GM19468 (cell line): ENCODE data around the gene PRRT4.

ENCODE experiments used
- ATAC-seq: cut with Tn5 transposase; IDR thresholded peaks from one replicate; pipeline ENCODE4 v1.9.1; 2021; ENCODE audit warnings: mild to moderate bottlenecking, moderate library complexity, moderate number of reproducible peaks; ENCODE audit not compliant: unreplicated experiment; ENCODE audit errors: extremely low read depth

Gene PRRT4

DNA sequence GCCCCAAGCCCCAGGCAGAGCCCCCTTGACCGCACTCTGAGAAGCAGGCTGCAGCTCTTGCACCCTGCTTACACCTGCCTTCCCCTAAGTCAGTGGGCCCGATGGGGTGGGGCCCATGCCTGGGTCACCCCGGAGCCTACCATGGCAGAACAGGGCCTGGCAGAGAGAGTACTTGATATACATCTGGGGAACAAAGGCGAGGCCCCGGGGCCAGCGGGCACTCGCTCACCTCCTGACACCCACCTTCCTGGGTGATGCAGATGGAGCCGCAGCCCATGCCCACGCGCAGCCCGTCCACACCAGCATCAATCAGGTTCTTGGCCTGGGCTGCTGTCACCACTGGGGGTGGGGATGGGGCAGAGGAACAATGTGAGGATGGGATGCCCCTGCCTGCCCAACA is 34.9 kb upstream of the PRRT4 start:
- no peak for ATAC-seq

DNA sequence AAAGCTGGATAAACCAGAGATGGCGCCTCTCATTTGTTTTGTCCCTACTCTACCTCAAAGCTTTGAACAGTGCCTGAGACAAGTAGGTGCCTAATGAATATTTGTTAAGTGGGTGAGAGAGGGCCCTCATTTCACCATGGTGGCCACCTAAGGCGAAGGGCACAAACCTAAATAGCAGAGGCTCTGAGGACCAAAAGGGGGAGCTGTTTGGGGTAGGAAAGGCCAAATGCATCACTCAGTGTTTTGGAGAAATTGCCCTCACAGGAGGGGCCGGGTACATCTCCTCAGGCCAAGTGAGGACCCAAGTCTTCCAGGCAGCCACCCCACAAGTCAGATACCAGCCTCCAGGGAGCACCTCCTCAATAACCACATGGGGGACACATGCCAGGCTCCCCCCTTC is 34.3 kb upstream of the PRRT4 start:
- ATAC-seq: no peak

DNA sequence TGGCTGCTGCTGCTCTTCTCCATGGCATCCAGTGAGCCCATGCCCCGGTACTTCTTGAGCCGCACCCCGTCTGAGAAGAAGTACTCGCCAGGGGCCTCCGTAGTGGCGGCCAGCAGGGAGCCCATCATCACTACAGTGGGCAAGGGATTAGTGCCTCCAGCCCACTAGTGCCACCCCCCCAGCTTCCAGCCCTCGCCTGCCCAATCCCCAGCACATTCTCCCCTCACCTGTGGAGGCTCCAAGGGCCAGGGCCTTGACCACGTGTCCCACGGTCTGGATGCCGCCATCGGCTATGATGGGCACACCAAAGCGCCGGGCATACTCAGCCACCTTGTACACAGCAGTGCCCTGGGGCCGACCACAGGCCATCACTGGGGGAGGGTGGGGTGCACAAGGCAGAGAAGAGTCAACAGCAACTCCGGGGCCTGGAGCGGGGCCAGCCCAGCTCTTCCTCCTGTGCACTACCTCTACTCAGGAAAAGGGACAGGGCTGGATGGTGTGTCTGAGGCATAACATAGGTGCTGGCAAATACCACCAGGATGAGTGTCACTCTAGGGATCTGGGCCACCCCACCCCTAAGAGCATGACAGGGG is 33.5 kb upstream of the PRRT4 start:
- ATAC-seq: no peak

DNA sequence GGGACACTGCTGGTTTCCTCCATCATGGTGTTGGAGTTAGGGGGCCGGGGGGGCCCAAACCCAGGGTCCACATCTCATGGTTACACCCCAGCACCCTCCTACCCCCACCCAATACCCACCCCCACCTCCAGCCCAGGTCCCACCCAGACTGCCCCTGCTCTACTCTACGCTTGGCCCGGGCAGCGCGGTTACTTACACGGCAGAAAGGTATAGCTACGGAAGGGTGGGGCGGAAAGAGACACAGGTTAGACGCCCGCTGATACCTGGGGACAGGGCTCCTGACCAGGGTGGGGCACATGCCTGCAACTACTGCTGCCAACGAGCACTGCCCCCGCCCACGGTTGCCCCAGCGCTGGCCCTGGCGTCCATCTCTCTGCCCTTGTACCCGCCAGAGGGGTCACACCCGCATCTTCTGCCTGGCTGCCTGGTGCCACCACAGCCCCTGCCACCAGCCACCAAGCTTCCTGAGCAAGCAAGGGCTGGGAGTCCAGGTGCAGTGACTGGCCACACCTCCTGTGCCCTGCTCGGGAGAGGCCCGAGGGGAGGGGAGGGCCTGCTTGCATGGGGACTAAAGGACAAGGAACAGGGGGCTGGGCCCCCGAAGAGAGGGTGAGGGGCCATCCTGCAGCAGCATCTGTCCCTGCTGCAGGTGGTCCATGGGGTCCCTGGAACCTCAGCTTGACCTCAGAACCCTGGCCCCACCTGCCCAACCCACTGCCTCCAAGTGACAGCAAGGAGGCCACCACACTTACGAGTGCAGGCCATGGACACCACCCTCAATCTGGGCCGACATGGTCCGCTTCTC is 32.2 kb upstream of the PRRT4 start:
- ATAC-seq: no peak

DNA sequence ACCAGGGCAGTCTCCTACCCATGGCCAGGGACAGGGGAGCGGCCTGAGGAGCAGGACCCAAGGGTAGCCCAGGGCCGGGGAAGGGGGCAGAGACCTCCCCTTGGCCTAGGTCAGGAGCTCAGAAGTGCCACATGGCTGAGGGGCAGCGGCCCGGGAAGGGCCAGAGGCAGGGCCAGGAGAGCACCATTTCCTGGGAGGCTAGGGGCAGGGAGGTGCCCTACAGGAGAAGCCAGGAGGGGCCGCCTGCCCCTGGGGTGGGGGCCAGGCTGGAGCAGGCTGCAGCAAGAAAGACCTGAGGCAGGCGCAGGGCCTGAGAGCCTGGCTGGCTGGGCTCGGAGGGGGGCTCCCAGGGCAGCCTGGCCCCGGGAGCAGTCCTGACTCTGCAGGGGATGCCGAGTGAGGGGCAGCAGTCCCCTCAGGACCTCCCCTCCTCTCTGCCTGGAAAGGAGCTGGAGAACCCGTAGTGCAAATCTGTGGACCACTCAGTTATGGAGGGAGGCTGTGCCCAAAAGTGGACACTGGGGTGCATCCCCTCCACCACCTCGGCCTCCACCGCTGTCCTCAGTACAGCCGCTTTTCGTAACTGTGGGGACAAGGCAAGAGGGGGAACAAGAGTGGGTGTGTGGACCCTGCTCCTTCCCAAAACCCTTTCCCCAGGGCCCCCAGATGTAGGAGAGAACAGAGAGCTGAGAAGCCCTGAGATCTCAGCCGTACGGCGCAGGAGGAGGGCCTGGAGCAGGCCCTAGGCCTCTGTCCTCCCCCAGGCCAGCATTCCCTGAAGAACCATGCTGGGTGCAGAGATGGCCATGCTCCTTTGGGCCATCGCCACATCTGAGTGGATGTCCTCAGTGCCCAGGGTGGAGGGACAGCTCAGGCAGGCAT is 31.2 kb upstream of the PRRT4 start:
- no peak for ATAC-seq

DNA sequence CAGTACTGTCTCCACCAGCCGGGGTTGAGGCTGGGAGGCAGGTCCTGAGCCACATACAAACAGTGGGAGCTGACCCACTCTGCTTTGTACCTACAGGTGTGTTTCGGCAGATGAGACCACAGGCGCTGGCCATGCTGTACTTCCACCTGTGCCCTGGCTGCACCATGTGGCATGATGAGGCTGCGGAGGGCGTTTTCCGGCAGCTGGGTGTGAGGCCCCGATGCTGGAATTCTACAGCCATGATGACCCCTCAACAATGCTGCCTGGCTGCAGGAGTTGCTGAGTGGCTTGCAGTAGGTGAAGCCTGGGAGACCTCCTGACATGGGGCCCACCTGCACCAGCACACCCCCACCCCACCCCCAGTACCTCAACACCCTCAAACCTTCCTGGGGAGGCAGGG is 30.3 kb upstream of the PRRT4 start:
- ATAC-seq: no peak

DNA sequence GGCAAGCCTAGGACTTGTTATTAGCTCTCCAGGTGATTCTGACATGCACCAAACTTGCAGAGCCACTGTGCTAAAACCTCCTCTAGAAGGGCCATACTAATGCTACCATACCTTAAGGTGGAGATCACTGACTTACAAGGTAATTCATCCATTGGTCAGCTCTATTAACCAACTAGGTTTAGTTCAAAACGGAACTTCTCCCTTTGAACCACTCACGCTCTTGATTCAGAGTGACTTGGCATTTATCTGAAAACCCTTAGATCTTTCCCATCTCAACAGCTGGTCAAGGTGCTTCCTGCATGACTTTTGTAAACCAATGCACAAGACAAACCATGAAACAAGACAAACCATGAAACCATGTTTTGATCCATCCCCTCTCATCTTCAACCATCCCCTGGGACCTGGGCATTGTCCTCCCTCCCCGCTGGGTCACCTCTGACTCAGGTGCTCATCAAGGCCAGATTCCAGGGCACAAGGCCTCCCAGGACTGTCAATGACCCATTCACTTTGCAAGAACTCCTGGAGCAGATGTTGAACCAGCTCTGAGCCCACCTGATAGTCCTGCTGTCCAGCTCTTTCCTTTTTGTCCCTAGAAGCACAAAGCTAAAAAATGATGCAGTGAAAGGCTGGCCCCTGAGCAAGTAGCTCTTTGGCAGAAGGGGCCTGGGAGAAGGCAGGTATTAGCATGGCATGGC is 29.5 kb upstream of the PRRT4 start:
- ATAC-seq: no peak

DNA sequence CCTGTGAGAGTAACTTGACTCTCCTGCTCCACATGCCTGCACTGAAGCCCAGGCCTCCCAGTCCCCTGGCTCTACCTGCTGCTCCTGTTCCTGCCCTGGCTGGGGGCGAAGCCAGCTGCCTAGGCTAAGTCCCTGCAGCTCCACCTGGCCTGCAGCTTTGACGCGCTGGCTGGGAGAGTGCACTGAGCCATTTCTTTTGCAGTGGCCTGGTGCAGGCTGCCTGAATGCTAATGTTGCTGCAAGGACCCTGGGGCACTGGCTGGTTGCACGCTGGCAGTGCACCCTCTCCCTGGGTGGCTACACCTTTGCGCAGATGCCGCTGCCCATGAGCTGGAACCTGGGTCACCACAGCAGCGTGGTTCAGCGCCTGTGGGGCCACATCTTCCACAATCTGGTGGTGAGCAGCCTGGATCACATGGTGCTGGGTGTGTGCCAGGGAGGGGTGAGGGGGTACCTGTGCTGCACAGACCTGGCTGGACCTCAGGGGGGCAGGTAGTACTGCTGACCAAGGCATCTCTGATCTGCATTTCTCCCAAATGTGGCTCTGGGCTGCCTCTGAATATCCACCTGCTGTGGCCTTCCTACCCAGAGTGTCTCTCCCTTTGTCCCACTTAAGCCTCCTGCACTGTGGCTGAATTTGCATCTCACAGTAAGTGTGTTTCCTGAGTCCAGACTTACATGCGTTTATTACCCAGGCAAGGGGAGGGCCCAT is 28.3 kb upstream of the PRRT4 start:
- no peak for ATAC-seq

DNA sequence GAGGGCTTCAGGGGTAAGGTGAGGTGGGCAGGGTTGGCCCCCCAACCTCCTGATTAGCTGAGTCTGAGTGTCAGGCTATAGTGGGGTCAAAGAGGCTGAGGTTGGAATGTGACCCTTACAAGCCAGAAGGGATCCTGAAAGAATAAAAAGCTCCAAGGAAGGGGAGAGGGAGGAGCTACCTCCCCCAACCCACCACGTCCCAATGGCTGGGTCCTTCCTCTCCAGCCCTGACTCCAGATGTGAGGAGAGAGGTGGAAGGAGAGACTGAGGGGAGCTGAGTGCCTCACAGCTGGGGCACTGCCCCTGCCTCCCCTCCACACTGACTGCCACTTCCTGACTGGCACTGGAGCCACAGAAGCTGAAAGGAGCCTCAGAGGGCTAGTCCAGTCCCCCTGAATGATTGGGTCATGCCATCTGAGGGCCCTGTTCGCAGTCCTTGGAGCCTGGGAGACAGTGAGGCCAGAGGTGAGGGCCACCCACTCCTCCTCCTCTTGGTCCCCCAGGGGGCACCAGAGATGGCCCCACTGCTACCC is 27.7 kb upstream of the PRRT4 start:
- ATAC-seq: no peak

DNA sequence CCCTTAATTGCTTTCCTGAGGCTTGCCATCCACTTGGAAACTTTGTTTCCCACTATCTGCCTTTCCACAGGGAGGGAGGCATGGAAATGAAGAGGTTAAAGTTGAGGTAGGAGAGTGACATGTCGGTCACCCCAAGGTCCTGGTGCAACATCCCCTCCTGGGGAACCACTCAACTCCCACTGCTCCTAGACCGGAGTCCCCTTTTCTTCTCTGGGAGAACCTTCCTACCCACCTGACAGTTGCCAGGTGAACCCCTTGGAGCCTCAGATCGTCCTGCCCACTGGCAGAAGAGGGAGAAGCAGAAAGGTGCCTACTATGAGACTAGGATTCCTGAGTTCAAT is 26.6 kb upstream of the PRRT4 start:
- ATAC-seq: no peak

DNA sequence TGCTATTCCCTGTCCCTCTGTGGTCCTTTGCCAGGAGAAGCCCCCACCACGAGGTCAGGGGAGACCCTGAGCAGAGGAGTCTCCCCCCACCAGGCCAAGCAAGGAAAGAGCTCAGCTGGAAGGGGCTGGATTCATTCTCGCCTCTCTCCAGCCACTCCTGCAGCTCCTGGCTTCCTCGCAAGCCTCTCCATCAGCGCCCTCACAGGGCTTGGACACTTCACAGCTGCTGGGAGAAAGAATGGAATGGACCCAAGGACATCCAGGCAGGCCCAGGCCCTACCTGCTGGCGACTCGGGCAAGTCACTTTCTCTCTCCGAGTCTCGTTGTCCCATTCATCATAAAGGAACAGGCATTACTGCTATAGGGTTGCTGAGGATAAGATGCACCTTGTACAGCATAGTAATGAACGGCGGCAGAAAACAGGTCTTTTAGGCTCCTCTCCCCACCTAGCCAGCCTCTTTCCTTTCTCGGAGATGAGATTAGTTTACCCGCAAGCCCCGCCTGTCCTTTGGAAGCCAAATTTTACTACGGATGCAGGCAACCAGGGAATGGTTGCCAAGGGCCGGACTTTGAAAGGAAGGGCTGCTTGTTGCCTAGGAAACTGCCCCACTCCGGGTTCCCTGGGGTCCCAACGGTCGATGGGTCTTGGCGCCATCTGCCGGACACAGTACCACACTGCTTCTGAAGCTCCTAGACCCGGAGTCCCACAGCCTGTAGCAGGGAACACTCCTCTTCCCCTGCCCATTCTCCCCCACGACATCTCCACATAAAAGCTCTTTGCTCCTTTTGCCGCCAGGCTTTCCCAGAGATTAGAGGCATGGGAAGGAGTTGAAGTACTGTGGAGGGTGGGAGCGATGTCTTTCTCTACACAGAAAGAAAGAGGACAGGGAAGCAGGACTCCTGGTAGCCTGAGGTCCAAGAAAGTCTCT is 26.0 kb upstream of the PRRT4 start:
- no peak for ATAC-seq

DNA sequence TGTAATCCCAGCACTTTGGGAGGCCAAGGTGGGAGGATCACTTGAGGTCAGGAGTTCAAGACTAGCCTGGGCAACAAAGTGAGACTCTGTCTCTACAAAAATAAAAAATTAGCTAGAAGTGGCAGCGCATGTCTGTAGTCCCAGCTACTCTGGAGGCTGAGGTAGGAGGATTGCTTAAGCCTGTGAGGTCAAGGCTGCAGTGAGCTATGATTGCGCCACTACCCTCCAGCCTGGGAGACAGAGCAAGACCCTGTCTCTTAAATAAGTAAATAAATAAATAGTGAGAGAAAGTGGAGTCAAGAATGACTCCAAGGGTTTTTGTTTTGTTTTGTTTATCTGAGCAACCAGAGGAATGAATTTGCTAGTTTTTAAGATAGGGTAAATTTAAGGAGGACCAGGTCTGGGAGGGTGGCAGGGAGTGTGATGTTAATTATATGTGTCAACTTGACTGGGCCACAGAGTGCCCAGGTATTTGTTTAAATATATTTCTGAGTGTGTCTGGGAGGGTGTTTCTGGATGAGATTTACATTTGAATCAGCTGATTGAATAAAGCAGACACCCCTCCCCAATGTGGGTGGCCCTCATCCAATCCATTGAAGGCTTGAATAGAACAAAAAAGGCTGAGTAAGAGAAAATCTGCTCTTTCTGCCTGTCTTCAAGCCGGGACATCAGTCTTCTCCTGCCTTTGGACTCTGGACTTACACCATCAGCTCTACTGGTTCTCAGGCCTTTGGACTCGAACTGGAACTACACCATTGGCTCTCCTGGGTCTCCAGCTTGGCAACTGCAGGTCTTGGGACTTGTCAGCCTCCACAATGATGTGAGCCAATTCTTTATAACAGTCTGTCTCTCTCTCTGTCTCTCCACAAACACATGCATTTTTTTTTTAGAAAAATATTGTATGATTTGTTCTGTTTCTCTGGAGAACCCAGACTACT is 24.8 kb upstream of the PRRT4 start:
- no peak for ATAC-seq

DNA sequence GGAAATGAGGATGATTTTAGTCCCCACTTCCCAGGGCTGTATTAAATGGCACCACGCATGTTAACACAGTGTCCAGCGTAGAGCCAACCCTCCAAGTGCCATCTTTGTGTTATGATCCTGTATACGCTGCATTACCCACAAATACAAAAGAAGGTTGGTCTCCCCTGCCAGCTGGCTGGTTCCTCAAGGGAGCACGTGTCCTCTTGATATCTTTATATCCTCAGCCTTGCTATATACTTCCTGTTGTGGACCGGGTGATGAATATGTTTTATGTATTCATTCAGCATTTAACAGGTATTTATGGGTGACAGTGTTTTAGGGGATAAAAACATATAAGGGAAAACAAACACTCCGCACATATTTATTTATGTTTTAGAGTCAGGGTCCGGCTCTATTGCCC is 23.2 kb upstream of the PRRT4 start:
- ATAC-seq: no peak

DNA sequence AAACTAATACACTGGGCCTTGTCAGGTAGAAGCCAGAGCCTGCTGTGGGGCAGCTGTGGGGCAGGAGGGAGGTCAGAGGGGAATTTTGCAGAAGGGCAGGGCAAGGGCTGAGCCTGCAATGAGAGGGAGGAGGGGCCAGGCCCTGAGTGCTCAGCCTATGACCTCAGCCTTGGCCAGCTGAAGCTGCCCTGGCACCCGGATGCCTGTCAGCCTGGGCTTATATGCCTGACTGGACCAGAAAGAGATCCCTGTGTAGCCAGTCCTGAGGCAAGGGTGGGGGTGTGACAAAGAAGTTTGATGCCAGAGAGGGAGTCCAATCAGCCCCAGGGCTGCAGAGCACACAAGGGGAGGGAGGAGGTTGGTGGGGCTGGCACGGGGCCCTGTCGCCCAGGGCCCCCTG is 22.3 kb upstream of the PRRT4 start:
- no peak for ATAC-seq

DNA sequence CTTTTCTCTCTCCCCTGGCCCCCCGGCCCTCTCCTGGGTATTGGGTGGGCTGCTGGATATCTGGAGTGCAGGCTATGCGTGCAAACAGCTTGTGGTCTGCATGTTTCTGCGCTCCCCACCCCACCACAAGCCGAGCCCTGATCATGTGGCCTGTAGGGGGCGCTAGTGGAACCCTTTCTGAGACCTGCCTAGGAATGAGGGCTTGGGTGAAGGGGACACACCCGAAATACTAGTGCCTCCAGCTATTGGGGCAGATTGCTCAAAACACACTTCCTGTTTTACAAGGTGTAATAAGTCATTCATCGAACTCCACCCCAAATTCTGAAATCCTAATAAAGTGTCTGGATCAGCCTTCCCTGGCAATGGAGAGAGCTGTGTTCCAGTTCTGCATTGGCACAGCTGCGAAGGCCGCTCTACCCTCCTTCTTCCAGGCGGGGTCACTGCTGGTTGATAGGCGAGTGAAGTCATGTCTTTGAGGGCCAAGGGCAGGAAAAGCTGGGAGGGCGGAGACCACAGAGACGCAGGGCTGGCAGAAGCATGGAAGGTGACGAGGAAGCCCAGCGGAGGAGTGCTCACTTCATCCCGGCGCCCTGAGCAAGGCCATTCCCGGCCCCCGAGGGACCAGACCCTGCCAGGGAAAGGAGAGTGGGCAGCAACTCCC is 19.8 kb upstream of the PRRT4 start:
- ATAC-seq: no peak

DNA sequence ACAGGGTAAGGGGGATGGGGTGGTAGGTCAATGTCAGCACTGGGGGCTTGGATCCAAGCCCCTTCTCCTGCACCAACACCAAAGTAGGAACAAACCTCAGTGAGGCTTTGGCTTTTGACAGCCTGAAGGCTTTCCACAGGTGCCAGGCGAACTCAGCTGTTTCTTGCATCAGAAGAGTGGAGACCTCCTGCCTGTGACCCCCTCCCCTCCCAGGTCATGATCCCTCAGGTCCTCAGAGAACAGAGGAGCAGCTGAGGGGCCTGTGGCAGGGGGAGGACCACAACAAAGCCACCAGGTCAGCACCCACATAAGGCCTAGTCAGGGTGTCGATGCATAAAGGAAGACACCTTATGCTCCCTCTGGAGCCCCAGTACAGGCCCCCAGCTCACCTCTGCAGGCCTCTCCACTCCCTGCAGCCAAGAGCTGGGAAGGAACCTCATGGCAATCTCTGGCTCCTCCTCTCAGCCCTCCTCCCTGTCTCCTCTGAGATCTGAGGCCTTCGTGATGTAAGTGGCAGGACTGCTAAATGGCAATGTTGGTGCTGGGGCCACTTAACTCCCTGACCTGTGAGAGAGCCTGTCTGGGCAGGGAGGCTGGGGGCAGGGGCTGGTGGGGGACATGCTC is 19.1 kb upstream of the PRRT4 start:
- no peak for ATAC-seq
